Activated T-helper 1 cell treated with anti-CD3 and anti-CD28 coated beads, Interleukin-12 subunit alpha, Interleukin-12 subunit beta, Interleukin-2, Interleukin-4 antibody, amounts not matched to agents 30 ng/mL and 10 ng/mL and 1 ng/mL, durations not matched to agents 14 hours and 24 hours and 36 hours (primary cell): Measurements from ENCODE around the gene TMEM151A. TPM values are rescaled to one million over a fixed set of nuclear protein-coding genes. Genes with fewer than 3 reads are reported as not detected.
"Not testable (repeated sequence)": the region's sequence is repeated elsewhere in the genome, so short reads cannot be mapped to it uniquely, and the experiment has no call there.

Experiments used
- DNase-seq: peaks from one replicate; pipeline ENCODE4 v3.0.0; 2021; ENCODE audit warnings: low spot score
- H3K27ac Mint-ChIP-seq: one replicate; pipeline ENCODE4 v1.8.0; 2021; ENCODE audit warnings: mild to moderate bottlenecking, mixed read lengths
- H3K27me3 Mint-ChIP-seq: one replicate; pipeline ENCODE4 v1.8.0; 2022; ENCODE audit warnings: mild to moderate bottlenecking, moderate library complexity, mixed read lengths; ENCODE audit not compliant: insufficient read depth
- H3K36me3 Mint-ChIP-seq: one replicate; pipeline ENCODE4 v1.8.0; 2021; ENCODE audit warnings: low read depth, mixed read lengths
- H3K4me1 Mint-ChIP-seq: one replicate; pipeline ENCODE4 v1.8.0; 2021; ENCODE audit warnings: low read depth, mixed read lengths
- H3K4me3 Mint-ChIP-seq: one replicate; pipeline ENCODE4 v1.8.0; 2021; ENCODE audit warnings: mild to moderate bottlenecking, moderate library complexity, mixed read lengths
- H3K9me3 Mint-ChIP-seq: one replicate; pipeline ENCODE4 v1.8.0; 2021; ENCODE audit warnings: mixed read lengths
- intact Hi-C: fragments of 100-400 bp; cut with micrococcal nuclease; formaldehyde crosslinking; loops from one replicate; pipeline ENCODE4 v1.15.1; 2024
- total RNA-seq: library from RNA; stranded (reverse); gene quantifications from 2 replicates; pipeline ENCODE4 v1.2.3, GENCODE V29; 2022

TMEM151A gene
- not detected in 2 replicates for total RNA-seq

- no peak within 1 kb of the TSS for H3K27ac Mint-ChIP-seq
- peaks cover 32% of the 10 kb centered on the region for H3K27me3 Mint-ChIP-seq
- peaks cover 36% of the 10 kb centered on the region for H3K4me1 Mint-ChIP-seq
- no peak for DNase-seq
- intact Hi-C loops, result no loop called here
- no peaks in the 10 kb centered on the region for H3K9me3 Mint-ChIP-seq
- H3K4me3 Mint-ChIP-seq, result peak within 1 kb of the TSS; percentile 95
- H3K36me3 Mint-ChIP-seq, result peaks cover 3% of the 10 kb centered on the region
Observed at GRCh38 chr11:66291706-66292542, at the start of gene TMEM151A. TSS of gene TMEM151A (plus strand) at chr11:66291894. CDS start at chr11:66292014, 120 bp downstream.

GRCh38 chr11:66242095-66242765 lies 49.5 kb upstream of the TMEM151A start:
- no peaks in the 10 kb centered on the region for H3K9me3 Mint-ChIP-seq
- H3K4me1 Mint-ChIP-seq, result no peaks in the 10 kb centered on the region
- no peak for DNase-seq
- intact Hi-C loops, result no loop called here
- no peak overlapping the region for H3K27ac Mint-ChIP-seq
- H3K4me3 Mint-ChIP-seq, result no peak overlapping the region
- no peaks in the 10 kb centered on the region for H3K27me3 Mint-ChIP-seq
- H3K36me3 Mint-ChIP-seq, result peaks cover 20% of the 10 kb centered on the region

- no peak overlapping the region for H3K27ac Mint-ChIP-seq
- no peaks in the 10 kb centered on the region for H3K9me3 Mint-ChIP-seq
- H3K4me1 Mint-ChIP-seq, result no peaks in the 10 kb centered on the region
- no peaks in the 10 kb centered on the region for H3K27me3 Mint-ChIP-seq
- peaks cover 24% of the 10 kb centered on the region for H3K36me3 Mint-ChIP-seq
- H3K4me3 Mint-ChIP-seq, result no peak overlapping the region
- intact Hi-C loops, result no loop called here
- no peak for DNase-seq
Observed at GRCh38 chr11:66243782-66244535, 47.7 kb upstream of the TMEM151A start.

- Mint-ChIP-seq H3K27me3 (no peaks in the 10 kb centered on the region), H3K36me3 (peaks cover 14% of the 10 kb centered on the region), H3K27ac (no peak overlapping the region), H3K9me3 (no peaks in the 10 kb centered on the region), H3K4me3 (no peak overlapping the region), H3K4me1 (no peaks in the 10 kb centered on the region)
- DNase-seq, result no peak
- intact Hi-C loops, result no loop called here
Observed at GRCh38 chr11:66247295-66247694, 44.4 kb upstream of the TMEM151A start.

- no peaks in the 10 kb centered on the region for H3K4me1 Mint-ChIP-seq
- no peak overlapping the region for H3K4me3 Mint-ChIP-seq
Observed at GRCh38 chr11:66247801-66248200, 43.9 kb upstream of the TMEM151A start.

GRCh38 chr11:66248903-66249302 lies 42.8 kb upstream of the TMEM151A start:
- DNase-seq, result no peak
- no peak overlapping the region for H3K4me3 Mint-ChIP-seq
- intact Hi-C loops, result no loop called here
- H3K27me3 Mint-ChIP-seq, result no peaks in the 10 kb centered on the region
- H3K36me3 Mint-ChIP-seq, result peaks cover 17% of the 10 kb centered on the region
- no peaks in the 10 kb centered on the region for H3K9me3 Mint-ChIP-seq
- no peak overlapping the region for H3K27ac Mint-ChIP-seq
- H3K4me1 Mint-ChIP-seq, result no peaks in the 10 kb centered on the region

More at GRCh38 chr11:66247801-66248200, 43.9 kb upstream of the TMEM151A start:
- no peaks in the 10 kb centered on the region for H3K9me3 Mint-ChIP-seq
- no peak overlapping the region for H3K27ac Mint-ChIP-seq
- H3K36me3 Mint-ChIP-seq, result peaks cover 14% of the 10 kb centered on the region
- H3K27me3 Mint-ChIP-seq, result no peaks in the 10 kb centered on the region
- intact Hi-C loops, result no loop called here
- no peak for DNase-seq

GRCh38 chr11:66251809-66252208 lies 39.9 kb upstream of the TMEM151A start:
- Mint-ChIP-seq H3K36me3 (peaks cover 12% of the 10 kb centered on the region), H3K27ac (no peak overlapping the region), H3K4me1 (peaks cover 4% of the 10 kb centered on the region), H3K4me3 (no peak overlapping the region), H3K27me3 (no peaks in the 10 kb centered on the region), H3K9me3 (no peaks in the 10 kb centered on the region)
- DNase-seq, result no peak
- intact Hi-C loops, result no loop called here

GRCh38 chr11:66253081-66253480 lies 38.6 kb upstream of the TMEM151A start:
- DNase-seq, H3K27ac Mint-ChIP-seq, H3K4me1 Mint-ChIP-seq, H3K9me3 Mint-ChIP-seq, H3K27me3 Mint-ChIP-seq, intact Hi-C loops, H3K36me3 Mint-ChIP-seq, H3K4me3 Mint-ChIP-seq: not testable (repeated sequence)

GRCh38 chr11:66258473-66258893 lies 33.2 kb upstream of the TMEM151A start:
- intact Hi-C loops, result loop anchor here (1.0 to 2.0 kb wide), 3 partner anchors 31 to 70 kb away; partner anchors contain the start of gene YIF1A
- no peak for DNase-seq
- H3K36me3 Mint-ChIP-seq, result peaks cover 24% of the 10 kb centered on the region
- H3K27ac Mint-ChIP-seq, result peak overlapping the region; percentile 61
- peak overlapping the region; percentile 93 for H3K4me3 Mint-ChIP-seq
- H3K9me3 Mint-ChIP-seq, result no peaks in the 10 kb centered on the region
- H3K4me1 Mint-ChIP-seq, result peaks cover 21% of the 10 kb centered on the region
- no peaks in the 10 kb centered on the region for H3K27me3 Mint-ChIP-seq

GRCh38 chr11:66259225-66259624 lies 32.5 kb upstream of the TMEM151A start:
- Mint-ChIP-seq H3K4me3 (peak overlapping the region; percentile 93), H3K9me3 (no peaks in the 10 kb centered on the region), H3K36me3 (peaks cover 25% of the 10 kb centered on the region), H3K27ac (peak overlapping the region; percentile 25), H3K27me3 (no peaks in the 10 kb centered on the region), H3K4me1 (peaks cover 21% of the 10 kb centered on the region)
- intact Hi-C loops, result loop anchor here (2.0 kb wide), 1 partner anchor 70 kb away; no protein-coding TSS in a partner anchor
- DNase-seq, result no peak

- peak overlapping the region; percentile 93 for H3K4me3 Mint-ChIP-seq
- H3K27me3 Mint-ChIP-seq, result no peaks in the 10 kb centered on the region
- no peaks in the 10 kb centered on the region for H3K9me3 Mint-ChIP-seq
- intact Hi-C loops, result loop anchor here (2.0 kb wide), 1 partner anchor 69 kb away; no protein-coding TSS in a partner anchor
- H3K4me1 Mint-ChIP-seq, result peaks cover 21% of the 10 kb centered on the region
- DNase-seq, result no peak
- H3K36me3 Mint-ChIP-seq, result peaks cover 32% of the 10 kb centered on the region
- H3K27ac Mint-ChIP-seq, result peak overlapping the region; percentile 18
Observed at GRCh38 chr11:66259956-66260355, 31.7 kb upstream of the TMEM151A start.

GRCh38 chr11:66261578-66261977 lies 30.1 kb upstream of the TMEM151A start:
- H3K4me3 Mint-ChIP-seq, result no peak overlapping the region
- peaks cover 19% of the 10 kb centered on the region for H3K4me1 Mint-ChIP-seq
- intact Hi-C loops, result no loop called here
- H3K27ac Mint-ChIP-seq, result no peak overlapping the region
- peaks cover 33% of the 10 kb centered on the region for H3K36me3 Mint-ChIP-seq
- H3K27me3 Mint-ChIP-seq, result no peaks in the 10 kb centered on the region
- no peak for DNase-seq
- H3K9me3 Mint-ChIP-seq, result no peaks in the 10 kb centered on the region
